NCI-H1048 (cell line): Measurements from ENCODE around the gene TTC33.
"Not testable (repeated sequence)": the region's sequence is repeated elsewhere in the genome, so short reads cannot be mapped to it uniquely, and the experiment has no call there.

ENCODE experiments used
- DNase-seq: peaks from one replicate; lab custom pipeline; 2025; lab: John Stamatoyannopoulos, UW

Gene TTC33

DNA sequence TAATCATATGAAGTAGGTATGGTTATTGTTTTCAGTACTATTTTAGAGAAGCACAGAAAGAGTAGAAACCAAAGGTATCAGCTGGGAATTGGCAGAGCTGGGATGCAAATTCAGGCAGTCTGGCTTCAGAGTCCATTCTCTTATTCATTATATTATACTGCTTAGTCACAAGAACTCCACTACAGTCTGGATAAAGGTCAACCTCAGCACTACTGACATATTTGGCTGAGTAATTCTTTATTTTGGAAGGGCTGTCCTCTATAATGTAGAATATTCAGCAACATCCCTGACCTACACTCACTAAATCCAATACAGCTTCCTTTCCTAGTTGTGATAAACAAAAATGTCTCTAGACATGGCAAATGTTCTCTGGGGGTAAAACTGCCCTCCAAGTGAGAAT lies 38.5 kb downstream of the TTC33 start:
- DNase-seq: no peak

DNA sequence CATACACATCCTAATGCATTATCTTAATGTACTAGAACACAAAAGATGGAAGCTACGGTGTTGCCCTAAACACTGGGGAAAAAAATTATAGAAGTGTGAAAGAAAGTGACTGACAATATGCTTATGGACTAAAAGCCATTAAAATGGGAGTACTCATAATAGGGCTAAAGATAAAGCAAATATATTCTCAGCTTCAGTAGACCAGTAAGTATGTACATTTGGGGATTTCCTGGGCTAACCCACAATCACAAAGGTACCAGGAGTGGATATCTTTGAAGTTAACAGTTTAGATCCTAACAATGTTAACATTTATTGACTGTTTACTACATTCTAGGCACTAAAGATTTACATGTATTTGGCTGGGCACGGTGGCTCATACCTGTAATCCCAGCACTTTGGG lies 39.2 kb downstream of the TTC33 start:
- DNase-seq: no peak

DNA sequence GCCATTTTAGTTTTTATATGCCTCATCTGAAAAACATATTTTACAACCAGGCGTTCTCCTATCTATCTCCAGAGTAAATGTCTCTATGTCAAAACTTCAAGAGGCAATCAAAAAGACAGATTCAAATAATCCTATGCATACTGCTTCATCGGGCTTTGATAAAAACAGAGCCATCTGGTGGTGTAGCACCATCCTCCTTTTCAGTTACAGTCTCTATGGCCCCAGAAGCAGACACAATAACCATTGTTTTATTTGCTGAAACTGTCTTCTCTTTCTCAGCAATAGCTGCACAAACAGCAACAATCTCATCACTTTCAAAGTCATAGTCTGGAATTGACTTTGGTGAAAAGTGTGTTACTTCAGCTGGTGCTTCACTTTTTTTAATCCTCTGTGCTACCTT lies 39.8 kb downstream of the TTC33 start:
- DNase-seq: no peak

DNA sequence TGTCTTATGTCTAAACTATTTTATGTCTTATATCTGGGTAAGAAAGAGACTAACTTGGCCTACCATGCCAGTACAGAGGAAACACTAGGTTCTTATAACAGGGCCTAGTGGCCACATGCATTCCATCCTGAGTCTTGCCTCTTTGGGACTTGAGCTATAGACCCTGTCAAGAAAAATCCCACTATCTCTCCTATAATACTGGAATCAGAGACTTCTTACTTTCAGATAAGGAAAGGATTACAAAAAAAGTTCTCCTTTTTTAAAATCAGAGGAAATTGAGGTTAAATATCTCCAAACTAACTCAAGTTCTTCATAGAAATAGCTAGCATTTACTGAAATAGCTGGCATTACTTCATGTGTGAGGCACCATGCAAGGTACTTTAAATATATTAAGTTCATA lies 41.8 kb downstream of the TTC33 start:
- DNase-seq: no peak

DNA sequence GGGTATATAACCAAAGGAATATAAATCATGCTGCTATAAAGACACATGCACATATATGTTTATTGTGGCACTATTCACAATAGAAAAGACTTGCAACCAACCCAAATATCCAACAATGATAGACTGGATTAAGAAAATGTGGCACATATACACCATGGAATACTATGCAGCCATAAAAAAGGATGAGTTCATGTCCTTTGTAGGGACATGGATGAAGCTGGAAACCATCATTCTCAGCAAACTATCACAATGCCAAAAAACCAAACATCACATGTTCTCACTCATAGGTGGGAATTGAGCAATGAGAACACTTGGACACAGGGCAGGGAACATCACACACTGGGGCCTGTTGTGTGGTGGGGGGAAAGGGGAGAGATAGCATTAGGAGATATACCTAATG lies 45.2 kb downstream of the TTC33 start:
- not testable (repeated sequence) for DNase-seq

DNA sequence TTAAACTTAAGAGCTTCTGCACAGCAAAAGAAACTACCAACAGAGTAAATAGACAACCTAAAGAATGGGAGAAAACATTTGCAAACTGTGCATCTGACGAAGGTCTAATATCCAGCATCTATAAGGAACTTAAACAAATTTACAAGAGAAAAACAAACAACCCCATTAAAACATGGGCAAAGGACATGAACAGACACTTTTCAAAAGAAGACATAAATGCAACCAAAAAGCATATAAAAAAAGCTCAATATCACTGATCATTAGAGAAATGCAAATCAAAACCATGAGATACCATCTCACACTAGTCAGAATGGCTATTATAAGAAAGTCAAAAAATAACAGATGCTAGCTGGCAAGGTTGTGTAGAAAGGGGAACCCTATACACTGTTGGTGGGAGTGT lies 50.3 kb downstream of the TTC33 start:
- DNase-seq: not testable (repeated sequence)

DNA sequence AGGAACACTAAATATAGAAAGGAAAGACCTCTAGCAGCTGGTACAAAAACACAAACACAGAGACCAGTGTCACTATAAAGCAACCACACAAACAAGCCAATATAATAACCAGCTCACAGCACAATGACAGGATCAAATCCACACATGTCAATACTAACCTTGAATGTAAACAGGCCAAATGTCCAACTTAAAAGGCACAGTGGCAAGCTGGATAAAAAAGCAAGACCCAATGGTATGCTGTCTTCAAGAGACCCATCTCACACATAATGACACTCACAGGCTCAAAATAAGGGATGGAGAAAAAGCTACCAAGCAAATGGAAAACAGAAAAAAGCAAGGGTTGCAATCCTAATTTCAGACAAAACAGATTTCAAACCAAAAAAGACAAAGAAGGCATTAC lies 53.7 kb downstream of the TTC33 start:
- not testable (repeated sequence) for DNase-seq

DNA sequence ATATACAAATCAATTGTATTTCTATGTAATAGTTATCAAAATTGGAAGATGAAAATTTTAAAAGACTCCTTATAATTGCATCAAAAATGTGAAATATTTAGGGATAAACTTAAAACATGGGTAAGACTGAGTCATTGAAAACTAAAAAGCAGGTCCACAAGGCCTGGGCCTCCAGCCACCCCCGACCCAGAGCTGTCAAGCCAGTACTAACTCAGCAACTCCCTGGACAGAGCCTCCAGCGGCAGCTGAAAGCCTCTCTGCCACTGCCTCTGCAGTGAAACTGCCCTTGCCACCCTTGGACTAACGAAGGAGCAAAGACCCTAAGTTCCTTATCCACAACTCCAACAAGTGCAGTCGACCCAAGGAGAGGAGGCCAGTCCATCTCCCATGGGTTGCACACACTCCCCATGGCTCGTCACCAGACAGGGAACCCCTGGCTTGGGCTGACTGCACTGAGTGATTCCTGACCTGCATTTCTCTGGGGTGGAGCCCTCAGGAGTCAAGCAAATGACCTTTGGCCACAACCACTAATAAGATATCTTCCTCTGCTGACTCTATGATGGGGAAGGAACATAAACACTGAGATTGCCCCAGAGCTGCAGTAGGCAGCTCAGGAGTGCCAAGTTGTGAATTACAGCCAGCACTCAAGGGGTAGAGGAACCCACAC lies 55.5 kb downstream of the TTC33 start:
- DNase-seq: no peak

DNA sequence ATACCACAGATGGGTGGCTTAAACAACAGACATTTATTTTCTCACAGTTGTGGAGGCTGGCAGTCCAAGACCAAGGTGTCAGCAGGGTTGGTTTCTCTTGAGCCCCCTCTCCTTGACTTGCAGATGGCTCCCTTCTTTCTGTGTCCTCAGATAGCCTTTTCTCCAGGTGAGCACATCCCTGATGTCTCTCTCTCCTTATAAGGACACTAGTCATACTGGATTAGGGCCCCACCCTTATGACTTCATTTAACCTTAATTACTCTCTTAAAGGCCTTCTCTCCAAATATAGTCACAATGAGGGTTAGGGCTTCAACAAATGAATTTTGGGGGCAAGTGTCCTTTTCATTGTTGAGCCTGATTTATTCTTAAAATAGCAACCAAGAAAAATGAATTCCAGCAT lies 61.3 kb downstream of the TTC33 start:
- DNase-seq: no peak

DNA sequence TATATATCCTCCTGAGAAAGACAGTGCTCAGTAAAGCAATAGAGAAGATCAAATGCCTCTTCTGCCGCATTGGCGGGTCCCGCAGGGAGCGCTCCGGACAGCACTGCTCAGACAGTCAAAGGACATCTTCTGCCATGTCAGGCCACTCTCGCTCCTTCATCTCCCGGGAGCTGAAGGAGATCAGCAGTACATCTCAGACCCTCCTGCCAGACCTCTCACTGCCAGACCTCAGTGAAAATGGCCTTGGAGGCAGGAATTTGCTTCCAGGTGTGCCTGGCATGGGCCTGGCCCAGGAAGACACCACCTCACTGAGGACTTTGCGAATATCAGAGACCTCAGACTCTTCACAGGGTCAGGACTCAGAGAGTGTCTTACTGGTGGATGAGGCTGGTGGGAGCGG lies 63.9 kb downstream of the TTC33 start:
- DNase-seq: no peak

DNA sequence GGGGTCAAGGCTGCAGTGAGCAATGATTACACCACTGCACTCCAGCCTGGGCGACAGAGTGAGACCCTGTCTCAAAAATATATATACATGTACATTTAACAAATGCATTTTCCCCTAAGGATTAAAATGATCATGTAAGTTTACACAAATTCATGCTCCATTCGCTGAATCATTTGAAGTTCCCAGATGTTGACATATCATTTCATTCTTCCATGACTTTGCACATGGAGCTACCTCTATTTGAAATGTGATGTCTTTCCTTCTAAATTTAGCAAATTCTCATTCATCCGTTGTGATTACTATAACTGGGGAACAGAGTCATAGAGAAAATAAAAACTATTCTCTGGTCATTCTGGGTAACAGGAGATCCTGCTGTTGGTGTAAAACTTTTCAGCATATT lies 65.5 kb downstream of the TTC33 start:
- DNase-seq: no peak

DNA sequence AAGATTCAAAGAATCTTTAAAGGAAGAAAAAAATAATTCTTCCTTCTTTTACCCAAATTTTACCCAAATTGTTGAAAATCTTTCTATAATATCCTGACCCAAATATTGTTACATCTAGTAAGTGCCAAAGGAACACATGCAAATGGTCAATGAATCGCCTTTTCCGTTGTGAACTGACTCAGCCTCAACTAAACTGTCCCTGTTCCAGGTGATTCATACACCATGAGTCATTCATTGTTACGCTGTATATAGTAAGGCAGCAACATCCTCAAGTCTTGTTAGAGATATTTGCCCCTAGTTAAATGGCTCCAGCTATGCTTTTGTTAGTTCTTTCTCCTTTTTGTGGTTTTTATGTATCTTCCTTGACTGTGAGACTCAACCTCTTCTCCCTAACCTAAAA lies 66.3 kb downstream of the TTC33 start:
- no peak for DNase-seq

DNA sequence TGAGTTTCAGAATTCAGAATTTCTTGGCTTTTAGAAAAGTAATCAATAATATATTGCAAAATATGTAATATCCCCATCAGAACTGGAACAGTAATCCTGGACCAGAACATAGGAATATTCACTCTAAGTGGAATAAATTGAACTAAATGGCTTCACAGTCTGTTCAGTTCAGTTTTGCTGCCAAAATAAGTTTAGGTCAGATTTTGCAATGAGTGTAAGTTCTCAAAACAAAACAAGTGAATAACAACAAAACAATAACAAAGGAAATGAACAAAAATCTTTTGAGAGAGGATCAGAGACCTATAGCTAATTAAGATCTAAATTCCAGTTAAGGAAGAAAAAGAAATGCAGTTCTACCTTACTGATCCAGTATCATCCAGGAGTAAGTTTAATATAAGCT lies 66.8 kb downstream of the TTC33 start:
- no peak for DNase-seq

DNA sequence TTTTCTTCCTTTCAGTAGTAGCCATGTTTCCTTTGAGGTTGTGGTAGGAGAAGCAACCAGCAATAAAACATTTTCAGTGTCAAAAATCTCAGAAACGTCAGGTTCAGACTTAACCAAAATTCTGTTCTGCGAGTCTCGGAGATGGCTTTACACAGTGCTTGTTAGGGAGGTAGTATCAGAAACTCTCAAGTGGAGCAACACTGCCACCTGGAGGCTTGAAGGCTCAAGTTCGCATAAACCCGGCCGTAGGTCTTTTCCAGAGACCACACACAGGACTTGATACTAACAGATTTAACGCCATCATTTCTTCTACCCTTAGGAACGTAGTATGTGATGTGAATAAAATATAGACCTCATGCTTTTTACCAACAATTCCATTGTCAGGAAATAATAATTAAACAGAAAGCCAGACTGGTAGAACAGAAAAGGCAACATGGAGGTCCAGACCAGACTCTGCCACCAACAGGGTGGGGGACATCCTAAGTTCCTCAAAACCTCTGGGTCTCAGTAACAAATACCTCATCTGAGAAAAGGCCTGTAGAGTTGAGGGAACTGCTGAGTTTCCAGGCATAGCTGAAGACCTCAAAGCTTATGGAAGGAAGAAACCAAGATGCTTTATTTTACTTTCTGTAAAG lies 67.5 kb downstream of the TTC33 start:
- DNase-seq: peak; percentile 67

DNA sequence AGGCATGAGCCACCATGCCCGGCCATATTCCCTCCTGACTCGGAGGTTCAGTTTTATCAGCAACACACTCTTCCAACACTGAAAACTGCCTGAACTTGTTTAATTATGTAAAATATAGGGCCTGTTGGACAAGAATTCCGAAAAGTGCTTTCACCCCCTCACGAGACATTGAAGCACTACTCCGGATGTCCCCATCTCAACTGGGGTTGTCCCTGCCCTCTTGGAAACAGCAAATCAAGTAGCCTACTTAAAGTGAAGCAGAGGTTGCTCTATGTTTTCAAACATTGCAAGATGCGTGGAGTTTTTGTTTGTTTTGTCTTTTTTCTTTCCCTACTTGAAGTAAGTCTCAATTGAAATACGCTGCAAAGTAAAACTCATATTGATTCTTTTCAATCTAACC lies 68.4 kb downstream of the TTC33 start:
- DNase-seq: no peak

DNA sequence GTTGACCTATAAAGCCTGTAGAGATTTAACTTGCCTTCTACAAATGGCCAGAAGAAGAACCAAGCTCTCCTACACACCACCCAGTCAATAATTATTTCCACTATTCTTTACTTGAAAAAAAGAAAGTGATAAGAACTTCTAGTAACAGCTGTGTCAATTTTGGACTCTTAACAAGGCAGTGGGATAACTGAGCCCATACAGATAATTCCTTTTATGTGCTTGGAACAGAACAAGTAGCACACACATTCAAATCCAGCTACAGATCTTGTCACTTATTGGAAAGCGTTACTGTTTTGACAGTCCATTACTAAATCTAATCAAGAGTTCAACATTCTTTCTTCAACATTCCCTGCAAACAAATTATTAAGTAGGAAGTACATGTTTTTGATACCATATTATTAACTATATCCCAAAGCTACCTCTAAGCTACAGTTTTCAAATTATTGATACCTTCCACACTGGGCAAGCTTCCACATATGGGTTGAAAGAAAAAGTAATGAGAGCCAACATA lies 69.7 kb downstream of the TTC33 start:
- DNase-seq: no peak

DNA sequence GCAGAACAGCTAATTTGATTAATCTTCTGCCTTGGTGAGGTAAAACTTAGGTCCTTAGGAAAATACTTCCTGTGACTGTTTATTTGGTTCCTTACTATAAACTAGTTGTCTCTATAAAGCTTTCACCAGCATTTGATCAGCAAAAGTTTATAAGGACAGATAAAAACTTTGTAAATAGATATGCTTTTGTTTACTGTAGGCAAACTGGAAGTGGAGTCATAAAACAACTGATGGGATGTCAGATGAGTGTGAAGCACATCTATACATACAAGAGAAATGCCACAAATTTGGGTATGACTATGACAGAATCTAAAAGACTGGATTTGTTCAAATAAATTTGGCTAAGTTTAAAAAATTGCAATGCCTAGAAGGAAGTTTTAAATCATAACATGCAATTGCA lies 70.6 kb downstream of the TTC33 start:
- DNase-seq: no peak

DNA sequence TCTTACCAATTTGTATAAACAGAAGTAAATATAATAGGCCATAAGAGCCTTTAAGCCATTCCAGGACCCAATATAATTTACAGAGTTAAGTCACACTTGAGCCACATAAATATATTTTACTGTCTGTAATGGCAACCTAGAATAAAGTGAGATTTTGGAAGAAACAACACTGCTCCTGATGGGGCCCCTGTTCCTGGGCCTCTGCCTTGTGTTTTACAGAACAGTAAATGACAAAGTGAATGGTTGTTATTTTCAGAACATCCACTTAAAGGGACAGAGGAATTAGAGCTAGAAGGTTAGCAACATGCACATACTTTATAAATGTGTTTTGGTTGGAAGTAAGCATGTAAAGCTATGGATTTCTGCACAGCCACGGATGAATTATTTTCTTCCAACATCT lies 72.5 kb downstream of the TTC33 start:
- DNase-seq: no peak

DNA sequence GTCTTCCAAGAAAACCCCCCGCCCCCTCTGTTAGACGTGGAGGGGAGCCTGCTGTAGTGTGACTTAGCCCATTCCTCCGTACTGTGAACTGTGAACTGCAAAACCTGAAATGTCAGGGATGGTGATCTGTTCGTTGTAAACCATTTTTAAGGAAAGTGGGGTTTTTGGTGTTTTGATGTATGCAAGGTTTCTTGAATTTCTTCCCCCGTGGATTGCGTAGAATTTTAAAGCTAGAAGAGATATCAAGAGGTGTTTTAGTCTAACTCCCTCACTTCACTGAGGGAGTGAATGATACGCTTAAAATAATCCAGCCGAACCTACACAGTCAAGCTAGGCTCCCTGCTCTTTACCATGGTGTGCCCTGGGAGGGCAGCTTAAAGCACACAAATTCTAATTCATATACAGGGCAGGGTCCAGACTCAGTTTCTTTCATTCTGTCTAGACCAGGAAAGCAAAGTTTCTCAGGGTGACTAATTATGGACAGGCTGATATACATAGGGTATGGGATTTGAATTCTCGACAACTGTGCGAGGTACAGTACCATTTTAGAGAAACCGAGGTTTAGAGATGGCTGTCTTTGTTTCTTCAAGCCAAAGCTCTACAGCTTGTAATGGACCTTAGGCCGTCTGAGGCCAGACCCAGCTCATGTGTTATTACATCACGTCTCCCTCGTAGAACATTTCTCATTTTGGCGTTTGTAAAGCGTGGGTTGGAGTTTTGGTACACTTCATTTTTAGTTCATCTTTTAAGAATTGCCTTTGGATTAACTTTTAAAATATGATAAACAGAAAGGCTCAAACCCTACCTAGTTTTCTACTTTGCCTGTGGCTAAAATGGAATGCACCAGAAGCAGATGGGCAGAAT lies 73.4 kb downstream of the TTC33 start:
- DNase-seq: no peak

DNA sequence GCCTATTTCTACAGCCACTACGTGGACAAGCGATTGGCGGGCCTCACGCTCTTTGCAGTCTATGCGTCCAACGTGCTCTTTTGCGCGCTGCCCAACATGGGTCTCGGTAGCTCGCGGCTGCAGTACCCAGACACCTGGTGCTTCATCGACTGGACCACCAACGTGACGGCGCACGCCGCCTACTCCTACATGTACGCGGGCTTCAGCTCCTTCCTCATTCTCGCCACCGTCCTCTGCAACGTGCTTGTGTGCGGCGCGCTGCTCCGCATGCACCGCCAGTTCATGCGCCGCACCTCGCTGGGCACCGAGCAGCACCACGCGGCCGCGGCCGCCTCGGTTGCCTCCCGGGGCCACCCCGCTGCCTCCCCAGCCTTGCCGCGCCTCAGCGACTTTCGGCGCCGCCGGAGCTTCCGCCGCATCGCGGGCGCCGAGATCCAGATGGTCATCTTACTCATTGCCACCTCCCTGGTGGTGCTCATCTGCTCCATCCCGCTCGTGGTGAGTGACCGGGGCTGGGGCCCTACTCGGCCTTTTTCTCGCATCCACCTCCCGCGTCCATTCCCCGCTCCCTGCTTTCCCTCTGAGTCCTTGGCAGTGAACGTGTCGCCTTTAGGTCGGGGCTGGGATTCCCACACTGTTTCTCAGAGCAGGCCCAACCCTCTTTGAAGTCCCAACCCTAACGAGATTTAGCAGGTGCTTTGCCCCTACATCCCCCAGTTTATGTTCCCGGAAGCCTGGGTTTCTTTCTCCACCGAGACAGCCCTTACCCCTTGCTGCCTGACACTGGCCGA lies 74.2 kb downstream of the TTC33 start:
- no peak for DNase-seq

DNA sequence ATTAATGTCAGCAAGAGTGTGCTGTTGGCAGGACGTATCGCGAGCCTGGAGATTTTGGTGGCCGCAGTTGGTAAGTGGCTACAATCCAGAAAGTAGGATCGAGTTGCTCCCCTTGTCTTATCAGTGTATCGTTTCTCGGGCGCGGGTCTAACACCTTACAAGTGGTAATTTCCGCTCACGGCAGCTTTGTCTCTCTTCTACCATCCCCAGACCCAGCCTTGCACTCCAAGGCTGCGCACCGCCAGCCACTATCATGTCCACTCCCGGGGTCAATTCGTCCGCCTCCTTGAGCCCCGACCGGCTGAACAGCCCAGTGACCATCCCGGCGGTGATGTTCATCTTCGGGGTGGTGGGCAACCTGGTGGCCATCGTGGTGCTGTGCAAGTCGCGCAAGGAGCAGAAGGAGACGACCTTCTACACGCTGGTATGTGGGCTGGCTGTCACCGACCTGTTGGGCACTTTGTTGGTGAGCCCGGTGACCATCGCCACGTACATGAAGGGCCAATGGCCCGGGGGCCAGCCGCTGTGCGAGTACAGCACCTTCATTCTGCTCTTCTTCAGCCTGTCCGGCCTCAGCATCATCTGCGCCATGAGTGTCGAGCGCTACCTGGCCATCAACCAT lies 74.9 kb downstream of the TTC33 start:
- DNase-seq: no peak
